ENCODE measurements around the gene PEPD.

Gene PEPD

DNA sequence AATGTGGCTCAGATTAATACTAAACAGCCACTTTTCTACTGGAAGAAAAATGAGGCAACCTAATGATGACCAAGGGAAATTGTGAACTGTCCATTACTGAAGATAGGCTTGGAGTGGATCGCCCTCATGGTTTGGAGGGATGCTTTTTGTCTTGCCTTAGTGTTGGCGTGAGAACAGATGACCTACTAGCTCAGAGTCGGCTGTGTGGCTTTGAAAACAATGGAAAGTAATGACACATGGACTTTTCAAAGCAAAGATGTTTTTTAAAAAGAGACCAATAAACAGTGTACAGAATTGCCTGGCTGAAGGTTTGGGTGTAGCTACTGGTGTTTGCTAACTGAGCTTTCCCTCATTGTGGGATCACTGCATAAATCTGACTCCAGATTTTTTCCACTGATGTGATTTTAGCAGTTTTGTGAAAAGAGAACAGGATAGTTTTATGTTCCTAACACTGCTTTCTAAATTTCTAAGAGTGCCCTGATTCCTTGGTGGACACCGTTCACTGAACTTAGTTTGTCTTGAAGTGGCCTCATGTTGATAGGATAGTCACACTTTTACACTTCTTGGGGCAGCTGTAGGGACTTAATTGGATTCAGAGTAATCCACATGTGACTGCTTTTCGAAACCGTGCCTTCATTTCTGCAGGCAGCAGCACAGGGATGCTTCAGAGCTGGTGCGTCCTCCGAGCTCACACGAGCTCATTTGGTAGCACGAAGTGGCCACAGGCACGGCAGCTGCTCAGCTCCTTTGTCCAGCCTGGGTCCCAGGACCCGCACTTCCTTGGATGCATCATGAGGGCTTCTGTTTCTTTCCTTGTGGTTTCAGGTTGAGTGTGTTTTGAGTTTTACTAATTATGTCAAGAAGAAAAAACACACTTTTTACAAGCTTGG lies 143.8 kb downstream of the PEPD start:
- peak in 1 of 3 experiments; percentile 26 for DNase-seq

GRCh38 chr19:33376941-33377557 lies 144.5 kb downstream of the PEPD start:
- no peak for DNase-seq

DNA sequence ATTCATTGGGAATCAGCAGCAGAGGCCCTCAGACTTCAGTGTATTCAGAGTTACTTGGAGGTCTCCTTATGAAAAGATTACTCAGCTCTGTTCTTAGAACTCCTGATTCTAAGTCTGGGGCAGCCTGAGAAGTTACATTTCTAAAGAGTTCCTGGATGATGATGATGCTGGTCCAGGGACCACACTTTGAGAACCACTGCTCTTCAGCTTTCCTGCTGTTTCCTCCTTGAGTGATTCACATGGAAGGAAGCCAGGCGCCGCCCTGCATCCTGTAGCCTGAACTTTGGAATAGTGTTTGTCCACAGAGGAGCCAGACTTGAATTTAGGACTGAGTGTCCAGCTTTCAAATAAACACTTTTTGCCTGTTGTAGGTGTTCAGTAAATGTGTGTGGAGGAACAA lies 145.2 kb downstream of the PEPD start:
- no peak for DNase-seq

DNA sequence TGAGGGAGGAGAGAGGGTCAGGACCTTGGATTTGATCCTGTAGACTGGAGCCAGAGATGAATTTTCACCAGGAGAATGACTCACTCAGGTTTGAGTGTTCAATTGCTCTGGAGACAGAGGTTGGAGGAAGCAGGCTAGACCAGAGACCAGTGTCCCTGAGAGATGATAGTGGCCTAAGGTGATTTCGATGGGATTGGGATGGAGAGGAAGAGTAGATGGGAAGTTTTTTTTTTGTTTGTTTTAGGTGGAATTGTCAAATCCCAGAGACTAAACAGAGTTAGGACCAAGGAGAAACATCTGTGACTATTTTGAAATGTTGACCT lies 145.8 kb downstream of the PEPD start:
- no peak for DNase-seq

GRCh38 chr19:33375156-33375836 lies 146.3 kb downstream of the PEPD start:
- DNase-seq: no peak

- DNase-seq: peak; percentile 56 to 75 (median 63)
These were observed 147.3 kb downstream of the PEPD start for GRCh38 chr19:33374236-33374714.

GRCh38 chr19:33373453-33374235 lies 147.9 kb downstream of the PEPD start, which contains the start of gene CEBPG:
Gene CEBPG (plus strand): TSS chr19:33373709. CDS start chr19:33379240, 5,531 bp downstream.
- peak; percentile 93 to 96 (median 93) for DNase-seq

GRCh38 chr19:33370783-33371182 lies 150.8 kb downstream of the PEPD start:
- no peak for DNase-seq

- DNase-seq: no peak
These were observed 153.3 kb downstream of the PEPD start for GRCh38 chr19:33368074-33368864.

DNA sequence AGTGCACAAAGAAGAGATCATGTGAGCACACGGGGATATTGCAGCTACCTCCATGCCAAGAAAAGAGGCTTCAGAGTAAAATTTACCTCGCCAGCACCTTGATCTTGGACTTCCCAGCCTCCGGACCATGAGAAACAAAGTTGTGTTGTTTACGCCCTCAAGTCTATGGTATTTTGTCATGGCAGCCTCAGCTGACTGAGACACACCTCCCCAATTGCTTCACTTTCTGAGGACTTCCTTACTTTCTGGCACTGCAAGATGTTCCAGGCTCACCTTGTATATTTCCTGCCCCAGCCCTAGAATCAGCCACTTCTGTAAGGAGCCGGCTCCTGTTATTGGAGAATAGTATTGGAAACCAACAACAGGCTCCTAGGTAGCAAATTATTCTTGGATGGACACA lies 154.7 kb downstream of the PEPD start:
- DNase-seq: no peak

DNA sequence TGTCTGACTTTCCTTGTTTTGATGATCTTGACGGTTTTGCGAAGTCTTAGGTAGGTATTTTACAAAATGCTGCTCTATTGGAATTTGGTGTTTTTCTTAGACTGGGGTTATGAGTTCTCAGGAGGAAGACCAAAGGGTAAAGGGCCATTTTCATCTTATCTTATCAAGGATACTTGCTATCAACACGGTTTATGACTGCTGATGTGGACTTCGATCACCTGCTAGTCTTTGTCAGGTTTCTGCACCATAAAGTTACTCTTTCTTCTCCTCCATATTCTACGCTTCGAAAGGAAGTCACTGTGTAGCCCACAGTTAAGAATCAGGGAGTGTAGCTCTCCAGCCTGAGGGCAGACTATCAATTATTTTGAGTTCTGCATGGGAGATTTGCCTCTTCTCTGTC lies 155.5 kb downstream of the PEPD start:
- no peak for DNase-seq

DNA sequence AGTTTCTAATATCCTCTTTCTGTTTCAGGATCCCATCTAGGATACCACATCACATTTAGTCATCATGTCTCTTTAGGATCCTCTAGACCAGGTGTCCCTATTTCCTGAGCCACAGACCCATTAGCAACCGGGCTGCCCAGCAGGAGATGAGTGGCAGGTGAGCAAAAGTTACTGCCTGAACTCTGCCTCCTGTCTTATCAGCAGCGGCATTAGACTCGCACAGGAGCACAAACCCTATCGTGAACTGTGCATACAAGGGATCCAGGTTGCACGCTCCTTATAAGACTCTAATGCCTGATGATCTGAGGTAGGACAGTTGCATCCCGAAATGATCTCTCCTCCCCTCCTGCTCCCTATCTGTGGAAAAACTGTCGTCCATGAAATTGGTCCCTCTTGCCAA lies 155.9 kb downstream of the PEPD start:
- no peak for DNase-seq

DNA sequence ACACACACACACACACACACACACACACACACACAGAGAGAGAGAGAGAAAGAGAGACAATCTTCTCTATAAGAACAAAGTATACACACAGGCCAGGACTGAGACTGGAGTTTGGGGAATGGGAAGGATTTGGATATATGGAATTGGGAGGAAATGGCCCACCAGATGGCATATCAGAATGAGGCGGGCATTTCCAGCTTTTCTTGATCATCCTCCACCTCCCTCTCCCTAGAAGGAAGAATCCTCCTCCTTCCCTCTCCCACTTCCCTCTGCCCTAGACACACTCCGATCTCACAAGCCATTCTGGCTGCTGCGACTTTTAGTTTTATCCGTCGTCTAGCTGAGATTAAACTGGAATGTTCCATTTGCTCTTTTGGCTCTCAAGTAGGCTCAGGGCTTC lies 158.1 kb downstream of the PEPD start:
- DNase-seq: no peak

- no peak for DNase-seq
These were observed 158.9 kb downstream of the PEPD start for GRCh38 chr19:33362508-33363228.

DNA sequence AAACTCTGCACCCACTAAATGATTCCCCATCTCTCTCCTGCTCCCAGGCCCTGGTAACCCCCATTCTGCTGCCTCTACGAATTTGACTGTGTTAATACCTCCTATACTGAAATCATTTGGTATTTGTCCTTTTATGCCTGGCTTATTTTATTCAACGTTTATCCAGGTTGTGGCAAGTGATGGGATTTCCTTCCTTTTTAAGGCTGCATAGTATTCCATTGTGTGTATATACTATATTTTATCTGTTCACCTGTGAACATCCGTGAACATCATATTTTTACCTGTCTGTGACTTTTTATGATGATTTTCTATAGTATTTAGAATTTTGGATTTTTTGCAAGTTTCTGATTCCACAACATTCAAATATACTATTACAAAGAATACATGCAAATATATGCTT lies 162.0 kb downstream of the PEPD start:
- no peak for DNase-seq

- no peak for DNase-seq
These were observed 163.2 kb downstream of the PEPD start for GRCh38 chr19:33358408-33358807.

GRCh38 chr19:33357556-33357955 lies 164.0 kb downstream of the PEPD start:
- no peak for DNase-seq

DNA sequence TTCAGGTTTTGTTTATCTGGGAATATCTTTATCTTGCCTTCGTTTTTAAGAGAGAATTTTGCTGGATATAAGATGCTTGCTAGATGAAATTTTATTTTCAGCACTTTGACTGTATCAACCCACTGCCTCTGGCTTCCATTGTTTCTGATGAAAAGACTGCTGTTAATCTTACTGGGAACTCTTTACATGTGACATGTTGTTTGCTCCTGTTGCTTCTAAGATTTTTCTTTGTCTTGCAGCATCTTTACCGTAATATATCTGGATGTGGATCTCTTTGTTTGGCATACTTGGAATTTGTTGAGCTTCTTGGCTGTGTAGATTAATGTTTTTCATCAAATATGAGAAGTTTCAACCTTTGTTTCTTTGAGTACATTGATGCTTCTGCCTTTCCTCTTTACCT lies 166.1 kb downstream of the PEPD start:
- no peak for DNase-seq

DNA sequence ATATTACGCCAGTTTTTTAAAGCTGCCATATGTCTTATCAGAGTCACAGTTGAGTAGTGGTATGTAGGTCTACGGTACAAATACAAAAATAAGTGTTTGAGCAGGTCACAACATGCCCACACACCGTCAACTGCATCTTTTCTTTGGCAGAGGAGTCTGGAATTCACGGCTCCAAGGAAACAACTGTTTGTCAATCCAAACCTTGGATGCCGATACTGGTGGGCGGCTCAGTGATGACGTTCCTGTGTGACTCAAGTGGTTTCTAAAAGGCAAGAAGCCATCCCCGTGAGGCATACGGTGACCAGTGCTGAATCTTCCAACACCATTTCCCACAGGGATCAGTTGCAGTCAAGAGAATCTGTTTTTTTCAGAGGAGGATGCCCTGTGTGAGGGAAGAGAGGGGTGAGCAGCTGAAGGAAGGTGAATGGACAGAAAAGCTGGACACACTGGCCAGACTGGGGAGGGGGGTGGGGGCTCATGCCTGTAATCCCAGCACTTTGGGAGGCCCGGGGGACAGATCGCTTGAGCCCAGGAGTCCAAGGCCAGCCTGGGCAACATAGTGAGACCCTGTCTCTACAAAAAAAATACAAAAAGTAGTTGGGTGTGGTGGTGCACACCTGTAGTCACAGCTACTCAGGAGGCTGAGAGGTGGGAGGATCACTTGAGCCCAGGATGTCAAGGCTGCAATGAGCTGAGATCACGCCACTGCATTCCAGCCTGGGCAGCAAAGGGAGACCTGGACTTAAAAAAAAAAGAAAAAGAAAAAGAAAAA lies 170.9 kb downstream of the PEPD start:
- DNase-seq: no peak

Measured in NCI-H1417 (cell line).